Germinal center (tissue), 1 donor: ENCODE measurements around the gene RPL11.
A peak's percentile ranks its signal among the peaks of the same experiment; 100 is the strongest.
"Not testable (repeated sequence)": the region's sequence is repeated elsewhere in the genome, so short reads cannot be mapped to it uniquely, and the experiment has no call there.

Experiments used
- DNase-seq: peaks from one replicate; pipeline ENCODE4 v3.0.0; 2012; ENCODE audit warnings: mixed read lengths, low spot score

Gene RPL11

GRCh38 chr1:23691499-23692307, at the start of gene RPL11:
Gene RPL11, plus strand, starts transcription at chr1:23691806. Its CDS starts 18 bp downstream, at chr1:23691824.
- peak; percentile 86 for DNase-seq

GRCh38 chr1:23643736-23644554, 47.7 kb upstream of the RPL11 start:
- no peak for DNase-seq

GRCh38 chr1:23644555-23644866, 47.1 kb upstream of the RPL11 start:
- DNase-seq: no peak

- DNase-seq: no peak
Measured at GRCh38 chr1:23645338-23645737, 46.3 kb upstream of the RPL11 start.

- no peak for DNase-seq
Measured at GRCh38 chr1:23646091-23646490, 45.5 kb upstream of the RPL11 start.

- DNase-seq: no peak
Measured at GRCh38 chr1:23646541-23646940, 45.1 kb upstream of the RPL11 start.

GRCh38 chr1:23648576-23648975, 43.0 kb upstream of the RPL11 start:
- peak; percentile 34 for DNase-seq

DNA sequence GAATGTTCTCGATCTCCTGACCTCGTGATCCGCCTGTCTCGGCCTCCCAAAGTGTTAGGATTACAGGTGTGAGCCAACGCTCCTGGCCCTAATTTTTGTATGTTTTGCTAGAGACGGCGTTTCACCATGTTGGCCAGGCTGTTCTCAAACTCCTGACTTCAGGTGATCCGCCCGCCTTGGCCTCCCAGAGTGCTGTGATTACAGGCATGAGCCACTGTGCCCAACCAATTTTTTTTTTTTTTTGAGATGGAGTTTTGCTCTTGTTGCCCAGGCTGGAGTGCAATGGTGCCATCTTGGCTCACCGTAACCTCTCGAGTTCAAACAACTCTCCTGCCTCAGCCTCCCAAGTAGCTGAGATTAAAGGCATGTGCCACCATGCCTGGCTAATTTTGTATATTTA, 42.4 kb upstream of the RPL11 start:
- DNase-seq: not testable (repeated sequence)

- DNase-seq: no peak
Measured at GRCh38 chr1:23650344-23650990, 41.1 kb upstream of the RPL11 start.

DNA sequence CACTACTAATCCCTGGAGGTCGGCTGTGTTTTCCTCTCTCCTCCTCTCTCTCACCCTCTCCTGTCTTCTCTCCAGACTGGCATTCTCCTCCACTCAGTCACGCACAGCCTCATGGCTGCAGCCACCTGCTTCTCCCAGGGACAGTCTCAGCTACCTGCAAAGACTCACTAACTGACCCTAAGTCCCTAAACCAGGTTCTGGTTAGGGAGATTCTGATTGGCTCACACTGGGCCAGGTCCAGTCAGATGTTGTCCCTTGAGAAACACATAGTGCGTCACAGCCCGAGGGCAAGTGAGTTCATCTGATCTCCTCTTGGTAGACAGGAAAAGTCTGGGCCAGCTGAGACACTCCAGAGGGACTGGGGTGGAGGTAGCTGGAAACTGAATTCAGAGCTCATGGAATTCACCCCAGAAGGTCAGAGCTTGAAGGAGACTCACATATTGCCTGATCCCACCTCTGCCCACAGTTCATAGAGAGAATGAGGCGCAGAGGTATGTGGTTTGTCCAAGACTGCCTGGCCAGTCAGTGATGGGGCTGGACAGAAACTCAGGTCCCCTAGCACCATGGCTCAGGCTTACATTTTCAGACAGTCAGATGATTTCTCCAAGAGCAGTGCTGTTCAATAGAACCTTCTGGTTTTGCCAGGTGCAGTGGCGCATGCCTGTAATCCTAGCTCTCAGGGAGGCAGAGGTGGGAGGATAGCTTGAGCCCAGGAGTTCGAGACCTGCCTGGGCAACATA, 40.4 kb upstream of the RPL11 start:
- no peak for DNase-seq

DNA sequence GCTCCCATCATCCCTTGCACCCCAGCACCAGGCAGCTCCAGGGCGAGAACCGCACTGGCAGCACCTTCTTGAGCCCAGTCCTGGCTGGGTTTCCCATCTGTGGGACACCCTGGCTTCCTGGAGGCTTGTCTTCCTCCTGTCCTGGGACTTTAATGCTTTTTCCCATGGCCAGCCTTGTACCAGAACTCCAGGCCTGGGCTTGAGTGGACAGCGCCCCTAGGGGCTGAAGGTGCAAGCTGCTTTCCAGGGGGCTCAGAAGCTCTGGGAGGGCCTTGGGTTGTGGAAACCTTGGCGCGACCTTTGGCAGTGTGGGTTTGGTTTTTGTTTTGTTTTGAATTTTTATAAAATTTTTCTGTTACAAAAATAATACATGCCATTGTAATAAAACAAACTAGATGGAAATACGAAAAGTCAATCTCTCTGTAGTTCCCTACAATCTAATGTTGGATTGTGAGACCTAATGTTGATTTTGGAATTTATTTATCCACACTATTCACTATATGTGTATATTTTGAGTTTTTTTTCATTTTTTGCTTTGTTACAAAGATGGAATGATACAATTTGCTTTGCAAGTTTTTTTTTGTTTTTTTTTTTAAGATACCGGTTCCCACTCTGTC, 33.8 kb upstream of the RPL11 start:
- peak; percentile 69 for DNase-seq

- DNase-seq: no peak
Measured at GRCh38 chr1:23660671-23661070, 30.9 kb upstream of the RPL11 start.

DNA sequence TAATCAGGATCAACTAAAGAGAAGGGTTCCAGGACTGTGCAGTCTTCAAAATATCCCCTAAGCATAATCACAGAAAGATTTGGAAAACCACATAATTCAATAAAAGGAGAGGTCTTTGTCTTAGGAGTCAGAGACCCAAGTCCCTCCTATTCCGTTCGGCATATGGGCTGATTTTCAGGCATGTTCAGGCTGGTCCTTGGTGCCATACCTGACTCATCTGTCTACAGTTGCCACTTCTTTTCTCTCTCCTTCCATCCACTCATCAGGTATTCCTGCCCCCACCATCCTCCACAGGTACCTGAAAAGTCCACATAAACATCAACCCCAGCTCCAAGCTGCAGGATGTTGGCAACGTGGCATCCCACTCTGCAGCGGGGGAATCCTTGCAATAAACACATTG, 29.7 kb upstream of the RPL11 start:
- no peak for DNase-seq

GRCh38 chr1:23664837-23665795, 26.5 kb upstream of the RPL11 start:
- peak; percentile 55 for DNase-seq

GRCh38 chr1:23667411-23667810, 24.2 kb upstream of the RPL11 start:
- no peak for DNase-seq

DNA sequence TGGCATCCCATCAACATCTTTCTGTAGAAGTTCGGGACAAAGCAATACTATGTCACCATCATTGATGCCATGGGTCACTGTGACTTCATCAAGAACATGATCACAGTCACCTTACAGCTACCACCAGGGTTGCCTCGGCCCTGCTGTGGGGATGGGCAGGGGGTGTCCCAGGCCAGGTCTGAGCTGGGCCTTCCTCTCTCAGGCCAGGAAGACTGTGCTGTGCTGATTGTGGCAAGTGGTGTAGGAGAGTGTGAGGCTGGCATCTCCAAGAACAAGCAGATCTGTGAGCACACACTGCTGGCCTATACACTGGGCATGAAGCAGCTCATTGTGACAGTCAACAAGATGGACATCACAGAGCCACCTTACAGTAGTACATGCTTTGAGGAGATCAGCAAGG, 20.9 kb upstream of the RPL11 start:
- DNase-seq: no peak

GRCh38 chr1:23673086-23673813, 18.4 kb upstream of the RPL11 start:
- DNase-seq: no peak

- DNase-seq: no peak
Measured at GRCh38 chr1:23679815-23680214, 11.8 kb upstream of the RPL11 start.

DNA sequence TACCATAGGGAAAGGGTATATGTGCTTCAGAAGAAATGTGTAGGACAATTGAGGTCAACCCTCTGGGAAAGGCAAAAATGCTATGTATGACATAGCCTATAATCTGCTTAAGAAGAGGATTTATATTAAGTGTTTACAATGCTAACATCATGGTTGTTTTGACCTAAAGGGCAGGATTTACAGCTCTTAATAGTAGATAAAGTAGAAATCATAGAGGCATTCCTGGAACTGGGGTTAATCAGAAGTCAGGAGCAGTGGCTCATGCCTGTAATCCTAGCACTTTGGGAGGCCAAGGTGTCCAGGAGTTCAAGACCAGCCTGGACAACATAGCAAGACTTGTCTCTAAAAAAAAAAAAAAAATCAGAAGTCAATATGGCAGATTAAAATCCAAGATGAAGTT, 8.7 kb upstream of the RPL11 start:
- no peak for DNase-seq

- DNase-seq: no peak
Measured at GRCh38 chr1:23684415-23684814, 7.2 kb upstream of the RPL11 start.
